GM21526 (cell line): ENCODE data around the gene AP1AR.
"Not testable (repeated sequence)": the region's sequence is repeated elsewhere in the genome, so short reads cannot be mapped to it uniquely, and the experiment has no call there.

ENCODE experiments used
- ATAC-seq: cut with Tn5 transposase; IDR thresholded peaks from one replicate; pipeline ENCODE4 v1.9.1; 2021; ENCODE audit warnings: moderate library complexity; ENCODE audit not compliant: unreplicated experiment, low FRiP score

AP1AR gene

DNA sequence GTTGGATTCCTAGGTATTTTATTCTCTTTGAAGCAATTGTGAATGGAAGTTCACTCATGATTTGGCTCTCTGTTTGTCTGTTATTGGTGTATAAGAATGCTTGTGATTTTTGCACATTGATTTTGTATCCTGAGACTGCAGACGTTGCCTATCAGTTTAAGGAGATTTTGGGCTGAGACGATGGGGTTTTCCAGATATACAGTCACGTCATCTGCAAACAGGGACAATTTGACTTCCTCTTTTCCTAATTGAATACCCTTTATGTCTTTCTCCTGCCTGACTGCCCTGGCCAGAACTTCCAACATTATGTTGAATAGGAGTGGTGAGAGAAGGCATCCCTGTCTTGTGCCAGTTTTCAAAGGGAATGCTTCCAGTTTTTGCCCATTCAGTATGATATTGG is 73.9 kb downstream of the AP1AR start:
- ATAC-seq: not testable (repeated sequence)

- ATAC-seq: not testable (repeated sequence)
Measured at GRCh38 chr4:112309263-112309791, 77.7 kb downstream of the AP1AR start.

DNA sequence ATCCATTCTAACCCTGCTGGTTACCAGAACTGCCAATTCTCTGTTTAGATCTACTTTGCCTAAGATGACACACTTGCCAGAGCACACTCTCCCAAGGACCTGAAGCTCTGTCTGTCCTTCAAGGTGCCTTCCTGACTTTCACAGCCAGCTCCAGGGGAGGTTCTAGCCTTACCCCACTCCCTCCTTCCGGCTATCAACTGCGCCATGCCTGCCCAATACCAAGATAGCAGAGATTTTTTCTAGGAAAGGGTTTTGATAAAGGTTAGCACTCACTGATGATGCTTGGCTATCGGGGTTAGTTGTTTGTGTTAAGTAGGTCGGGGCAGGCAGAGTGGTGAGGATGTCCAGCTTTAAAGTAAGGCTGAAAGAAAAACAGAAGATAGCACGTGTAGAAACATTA is 79.9 kb downstream of the AP1AR start:
- ATAC-seq: no peak

- ATAC-seq: peak; percentile 97
Measured at GRCh38 chr4:112312610-112313239, 81.1 kb downstream of the AP1AR start.

- ATAC-seq: no peak
Measured at GRCh38 chr4:112315446-112315845, 83.9 kb downstream of the AP1AR start.

DNA sequence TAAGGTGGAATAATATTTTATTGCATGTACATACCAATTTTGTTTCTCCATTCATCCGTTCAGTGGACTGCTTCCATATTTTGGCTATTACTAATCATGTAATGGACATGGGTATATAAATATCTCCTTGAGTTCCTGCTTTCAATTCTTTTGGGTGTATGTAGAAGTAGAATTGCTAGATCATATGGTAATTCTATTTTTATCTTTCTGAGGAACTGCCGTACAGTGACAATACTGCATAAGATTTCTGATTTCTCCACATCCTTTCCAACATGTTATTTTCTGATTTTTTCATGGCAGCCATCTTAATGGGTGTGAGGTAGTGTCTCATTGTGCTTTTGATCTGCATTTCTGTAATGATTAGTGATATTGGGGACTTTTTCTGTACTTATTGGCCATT is 84.8 kb downstream of the AP1AR start:
- no peak for ATAC-seq

DNA sequence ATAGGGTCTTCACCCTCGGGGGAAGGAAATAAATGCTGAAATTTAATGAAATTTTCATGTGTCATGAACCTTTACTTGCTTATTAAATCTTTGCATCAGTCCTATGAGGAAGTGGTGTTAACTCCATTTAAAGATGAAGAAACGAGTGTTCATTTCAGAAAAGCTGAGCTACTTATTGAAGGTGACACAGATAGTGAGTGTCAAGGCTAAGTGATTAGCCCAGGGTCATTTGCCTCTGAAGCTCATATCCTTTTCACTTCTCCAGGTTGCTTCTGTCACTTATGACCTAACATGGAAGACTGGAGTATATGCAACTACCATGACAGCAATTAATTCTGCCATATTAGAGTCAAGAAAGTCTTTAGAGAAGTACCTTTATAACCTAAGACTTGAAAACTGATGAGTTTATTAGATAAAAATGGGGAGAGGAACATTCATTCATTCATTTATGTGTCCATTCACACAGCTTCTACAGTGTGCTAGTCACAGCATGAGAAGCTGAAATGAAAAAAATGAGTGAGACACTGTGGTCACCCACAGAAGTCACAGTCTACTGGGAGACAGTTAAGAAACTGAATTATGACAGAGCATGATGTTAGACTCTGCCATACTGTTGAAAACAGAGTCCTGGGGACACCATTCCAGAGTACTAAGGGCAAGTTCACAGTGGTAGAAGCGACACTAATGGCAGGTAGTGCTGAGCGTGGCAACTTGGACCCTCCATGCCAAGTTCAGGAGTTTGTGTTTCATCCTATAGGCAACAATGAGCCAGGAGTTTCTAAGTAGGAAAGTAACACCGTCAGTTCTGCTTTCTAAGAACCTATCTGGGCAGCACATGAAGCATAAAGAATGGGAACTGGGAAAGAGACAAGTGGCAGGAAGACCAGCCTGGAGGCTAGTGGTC is 86.9 kb downstream of the AP1AR start:
- ATAC-seq: peak; percentile 98
